Neuron (in vitro differentiated cells): Measurements from ENCODE around the gene HP.

Source experiments
- H2AFZ ChIP-seq: one replicate; pipeline ENCODE4 v1.6.1; 2013; ENCODE audit warnings: low read depth, mild to moderate bottlenecking, inconsistent platforms, low read length, moderate library complexity
- H3K27me3 ChIP-seq: one replicate; pipeline ENCODE4 v1.6.1; 2013; ENCODE audit warnings: low read length; ENCODE audit not compliant: insufficient read depth
- H3K36me3 ChIP-seq: one replicate; pipeline ENCODE4 v1.6.1; 2013; ENCODE audit warnings: low read length; ENCODE audit not compliant: insufficient read depth
- H3K4me1 ChIP-seq: one replicate; pipeline ENCODE4 v1.6.1; 2013; ENCODE audit warnings: low read length; ENCODE audit not compliant: insufficient read depth
- H3K4me3 ChIP-seq: 2 replicates; pipeline ENCODE4 v1.5.1; 2013; ENCODE audit warnings: mild to moderate bottlenecking, low read length, moderate library complexity
- H3K9me3 ChIP-seq: one replicate; pipeline ENCODE4 v1.6.1; 2013; ENCODE audit warnings: low read length

The HP gene

DNA sequence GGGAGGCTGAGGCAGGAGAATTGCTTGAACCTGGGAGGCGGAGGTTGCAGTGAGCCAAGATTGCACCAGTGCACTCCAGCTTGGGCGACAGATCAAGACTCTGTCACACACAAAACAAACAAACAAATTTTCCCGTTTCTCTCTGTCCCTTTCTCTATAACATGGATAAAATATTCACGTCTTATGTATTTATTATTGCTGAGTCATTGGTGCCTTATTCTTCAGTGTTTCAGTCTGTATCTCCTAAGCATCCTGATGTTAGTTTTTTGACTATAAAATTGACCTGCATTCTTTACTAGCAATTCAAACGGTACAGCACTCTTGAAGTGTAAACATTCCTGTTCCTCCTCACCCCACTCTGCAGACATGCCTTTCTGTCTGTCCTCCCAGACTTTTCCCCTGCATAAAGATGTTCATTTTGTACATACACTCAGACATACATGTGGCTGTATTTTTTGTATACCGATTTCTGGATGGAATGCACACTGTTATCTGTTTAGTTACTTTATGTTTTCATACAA lies 29.4 kb upstream of the HP start:
- no peak overlapping the region for H2AFZ ChIP-seq

DNA sequence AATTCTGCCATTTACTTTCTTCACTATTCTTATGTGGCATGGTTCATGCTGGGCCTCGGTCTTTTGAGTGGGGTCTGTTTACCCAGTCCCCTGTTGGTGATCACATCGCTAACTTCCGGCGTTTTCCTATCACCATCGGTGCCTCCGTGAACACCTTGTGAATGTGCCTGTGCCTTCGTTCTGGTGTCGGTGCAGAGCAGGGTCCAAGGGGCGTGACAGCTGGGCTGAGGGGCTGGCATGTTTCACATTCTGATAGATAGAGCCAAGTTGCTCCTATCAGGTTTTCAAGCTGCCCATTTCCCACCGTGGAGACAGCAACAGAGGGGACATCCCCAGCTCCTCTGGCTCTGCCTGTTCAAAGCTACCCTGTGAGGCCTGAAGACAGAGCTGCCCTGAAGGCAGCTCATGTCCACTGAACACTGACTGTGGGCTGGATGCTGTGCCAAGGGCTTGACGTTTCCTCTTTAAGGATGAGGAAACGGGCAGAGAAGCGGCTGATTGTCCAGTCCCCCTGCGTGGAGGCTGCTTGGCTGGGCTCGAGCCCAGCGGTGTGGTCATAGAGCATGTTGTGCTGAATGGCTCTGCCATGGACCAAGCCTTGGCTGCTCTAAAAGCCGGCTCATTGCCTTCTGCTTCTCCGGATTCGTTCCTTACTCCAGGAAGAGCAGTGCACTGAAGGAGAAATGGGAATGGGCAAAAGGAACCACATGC lies 28.7 kb upstream of the HP start:
- no peak overlapping the region for H2AFZ ChIP-seq

More for the DNA sequence above, 29.4 kb upstream of the HP start:
- Histone ChIP-seq H3K27me3 (no peaks in the 10 kb centered on the region), H3K4me1 (no peaks in the 10 kb centered on the region), H3K9me3 (no peaks in the 10 kb centered on the region), H3K4me3 (no peak overlapping the region), H3K36me3 (peaks cover 25% of the 10 kb centered on the region)

DNA sequence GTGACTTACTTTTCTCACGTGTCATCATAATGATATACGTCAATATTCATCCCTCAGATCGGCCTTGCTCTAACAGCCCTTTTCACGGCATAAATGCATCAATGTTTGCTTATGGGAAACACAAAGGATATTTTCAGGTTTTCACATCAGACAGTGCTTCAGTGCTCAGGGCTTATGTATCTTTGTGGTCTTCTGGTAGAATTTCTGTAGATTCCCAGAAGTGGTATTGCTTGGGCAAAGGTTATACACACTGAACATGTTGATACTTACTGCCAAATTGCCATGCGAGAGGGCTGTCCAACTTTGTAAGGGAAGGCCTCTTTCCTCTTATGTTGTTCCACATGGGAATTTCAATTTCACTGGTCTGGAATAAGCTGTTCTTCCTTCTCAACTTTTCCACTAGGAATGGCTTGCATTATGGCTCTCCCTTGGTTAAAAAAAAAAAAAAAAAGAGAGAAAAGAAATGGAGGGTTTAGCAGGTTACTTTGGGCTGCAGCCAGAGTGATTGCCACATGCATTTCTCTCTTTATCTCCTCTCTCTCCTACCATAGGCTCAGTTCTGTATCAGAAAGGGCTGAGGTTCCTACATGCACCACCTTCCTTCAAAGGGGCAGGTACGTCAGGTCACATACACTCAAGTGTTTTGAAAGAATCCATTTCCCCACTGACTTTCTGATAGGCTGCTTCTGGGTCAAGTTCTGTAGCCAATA lies 26.5 kb upstream of the HP start:
- H3K27me3 ChIP-seq: no peaks in the 10 kb centered on the region
- no peaks in the 10 kb centered on the region for H3K4me1 ChIP-seq
- H3K4me3 ChIP-seq: no peak overlapping the region
- no peaks in the 10 kb centered on the region for H3K9me3 ChIP-seq
- no peak overlapping the region for H2AFZ ChIP-seq
- H3K36me3 ChIP-seq: peaks cover 22% of the 10 kb centered on the region

More for the DNA sequence above, 28.7 kb upstream of the HP start:
- Histone ChIP-seq H3K4me3 (no peak overlapping the region), H3K9me3 (no peaks in the 10 kb centered on the region), H3K36me3 (peaks cover 25% of the 10 kb centered on the region), H3K27me3 (no peaks in the 10 kb centered on the region), H3K4me1 (no peaks in the 10 kb centered on the region)

DNA sequence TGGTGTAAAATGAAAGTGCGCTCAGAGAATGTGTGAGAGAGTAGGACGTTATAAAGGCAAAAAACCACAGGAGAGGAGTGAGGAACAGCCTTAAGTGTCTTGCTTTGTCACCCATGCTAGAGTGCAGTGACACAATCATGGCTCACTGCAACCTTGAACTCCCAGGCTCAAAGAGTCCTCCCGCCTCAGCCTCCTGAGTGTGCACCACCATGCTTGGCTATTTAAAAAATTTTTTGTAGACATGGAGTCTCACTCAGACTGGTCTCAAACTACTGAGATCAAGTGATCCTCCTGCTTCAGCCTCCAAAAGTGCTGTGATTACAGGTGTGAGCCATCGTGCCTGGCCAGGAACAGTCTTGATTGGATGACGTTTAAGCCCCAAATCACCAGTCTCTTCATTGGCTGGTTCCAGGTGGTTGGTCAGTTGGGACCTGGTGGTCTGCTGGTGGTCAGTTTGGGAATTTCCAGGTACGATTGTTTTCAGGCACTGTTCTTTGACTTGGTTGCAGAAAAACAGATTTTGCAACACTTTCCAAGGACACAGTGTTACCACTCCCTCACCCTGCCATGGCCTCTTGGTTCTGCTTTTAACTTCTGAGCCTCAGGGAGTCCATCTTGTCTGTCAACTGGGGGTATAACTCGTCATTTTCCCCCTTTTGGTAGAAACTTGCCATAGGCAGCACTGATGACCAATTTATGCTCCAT lies 24.6 kb upstream of the HP start:
- Histone ChIP-seq H2AFZ (no peak overlapping the region), H3K4me3 (no peak overlapping the region), H3K9me3 (no peaks in the 10 kb centered on the region), H3K36me3 (peaks cover 8% of the 10 kb centered on the region), H3K4me1 (no peaks in the 10 kb centered on the region), H3K27me3 (no peaks in the 10 kb centered on the region)

DNA sequence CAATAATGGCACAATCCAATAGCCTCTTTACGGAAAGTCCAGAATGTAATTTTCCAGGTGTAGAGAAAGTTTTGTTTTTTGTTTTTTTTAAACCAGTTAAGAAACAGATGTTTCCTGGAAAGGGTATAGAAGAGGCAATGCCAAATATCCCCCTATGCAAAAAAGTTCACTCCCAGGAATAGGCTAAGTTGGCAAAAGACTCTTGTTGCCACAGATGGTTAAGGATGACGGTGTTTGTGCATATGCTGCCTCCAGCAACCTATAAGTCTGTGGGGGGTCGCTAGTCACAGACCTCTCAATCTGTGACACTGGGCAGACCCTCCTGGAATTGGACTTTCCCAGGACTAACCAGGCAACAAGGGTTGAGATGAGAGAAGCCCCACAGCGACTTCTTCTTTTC lies 20.9 kb upstream of the HP start:
- Histone ChIP-seq H3K36me3 (no peaks in the 10 kb centered on the region), H3K4me3 (no peak overlapping the region), H3K27me3 (no peaks in the 10 kb centered on the region), H3K4me1 (no peaks in the 10 kb centered on the region), H2AFZ (no peak overlapping the region), H3K9me3 (no peaks in the 10 kb centered on the region)

DNA sequence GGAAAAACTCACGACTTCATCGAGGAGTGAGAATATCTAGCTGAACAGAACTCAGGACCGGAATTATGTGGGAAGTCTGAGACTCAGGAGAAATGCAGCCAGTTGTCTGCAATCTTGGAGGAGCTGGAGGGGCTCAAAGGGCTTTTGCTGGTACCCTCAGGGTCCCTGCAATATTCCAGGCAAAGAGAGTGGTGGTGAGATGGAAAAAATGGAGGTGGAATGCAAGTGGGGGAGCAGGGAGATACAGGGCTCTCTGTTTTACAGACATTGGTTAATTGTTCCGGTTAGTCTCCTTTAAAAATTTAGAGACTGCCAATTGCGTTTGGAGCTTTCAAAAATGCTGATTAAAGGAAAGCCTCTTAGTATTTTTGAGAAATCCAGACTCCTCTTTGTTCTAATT lies 18.2 kb upstream of the HP start:
- Histone ChIP-seq H3K36me3 (no peaks in the 10 kb centered on the region), H3K27me3 (no peaks in the 10 kb centered on the region), H3K9me3 (no peaks in the 10 kb centered on the region), H3K4me1 (no peaks in the 10 kb centered on the region), H2AFZ (no peak overlapping the region), H3K4me3 (no peak overlapping the region)

DNA sequence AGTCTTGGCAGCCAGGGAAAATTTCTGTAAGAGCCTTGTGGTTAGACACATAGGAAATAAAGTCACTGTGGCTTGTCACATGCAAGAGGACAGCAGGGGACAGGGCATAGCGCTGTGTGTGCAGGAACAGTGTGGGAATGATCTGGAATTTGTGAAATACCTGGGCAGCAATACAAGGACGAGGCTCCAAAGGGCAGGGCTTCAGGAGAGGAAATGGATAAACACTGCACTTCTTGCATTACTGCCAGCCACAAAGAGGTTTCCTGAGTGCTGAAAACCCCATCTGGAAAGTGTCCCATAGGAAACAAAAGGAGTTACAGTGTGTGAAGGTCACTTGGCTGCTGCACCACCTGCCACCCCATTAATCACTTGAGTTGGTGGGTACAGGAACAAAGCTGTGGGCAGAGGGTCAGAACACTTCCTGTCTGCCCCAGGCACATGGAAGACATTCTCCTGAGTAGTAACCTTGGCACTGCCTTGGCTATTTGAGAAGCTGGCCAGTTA lies 12.1 kb upstream of the HP start:
- Histone ChIP-seq H3K36me3 (no peaks in the 10 kb centered on the region), H3K27me3 (no peaks in the 10 kb centered on the region), H2AFZ (no peak overlapping the region), H3K4me1 (no peaks in the 10 kb centered on the region), H3K4me3 (no peak overlapping the region), H3K9me3 (no peaks in the 10 kb centered on the region)

DNA sequence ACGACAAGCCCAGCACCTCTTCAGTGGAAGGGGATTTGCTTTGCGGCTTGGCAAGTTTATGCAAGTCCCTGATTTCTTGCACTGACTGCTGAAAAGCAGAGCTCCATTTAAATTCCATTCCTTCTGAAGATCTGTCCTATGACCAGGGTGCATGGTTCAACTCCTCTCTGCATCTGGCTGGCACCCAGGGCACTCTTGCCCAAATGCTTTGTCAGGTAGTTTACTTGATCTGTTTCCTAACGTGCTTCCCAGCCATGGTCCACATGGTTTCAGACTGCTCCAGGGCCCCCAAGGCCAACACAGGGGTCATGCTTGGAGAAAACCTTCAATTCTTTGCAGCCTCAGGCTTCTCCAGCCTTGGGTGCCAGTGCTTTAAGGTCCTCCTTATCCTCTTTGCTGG lies 11.2 kb upstream of the HP start:
- H3K36me3 ChIP-seq: no peaks in the 10 kb centered on the region
- no peaks in the 10 kb centered on the region for H3K9me3 ChIP-seq
- H3K4me3 ChIP-seq: no peak overlapping the region
- no peaks in the 10 kb centered on the region for H3K27me3 ChIP-seq
- H2AFZ ChIP-seq: no peak overlapping the region
- H3K4me1 ChIP-seq: no peaks in the 10 kb centered on the region

DNA sequence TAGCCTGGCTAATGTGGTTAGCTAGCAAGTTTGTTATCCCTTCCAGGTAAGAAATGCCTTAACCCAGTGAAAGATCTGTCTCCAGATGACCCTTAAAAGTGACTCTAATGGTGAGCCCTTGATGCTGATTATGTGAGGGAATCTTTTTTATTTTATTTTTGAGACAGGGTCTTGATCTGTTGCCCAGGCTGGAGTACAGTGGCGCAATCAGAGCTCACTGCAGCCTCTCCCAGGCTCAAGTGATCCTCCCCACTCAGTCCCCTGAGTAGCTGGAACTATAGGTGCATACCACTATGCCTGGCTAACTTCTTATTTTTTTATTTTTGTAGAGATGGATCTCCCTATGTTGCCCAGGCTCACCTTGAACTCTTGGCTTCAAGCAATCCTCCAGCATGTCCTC lies 10.8 kb upstream of the HP start:
- no peaks in the 10 kb centered on the region for H3K4me1 ChIP-seq
- H3K9me3 ChIP-seq: no peaks in the 10 kb centered on the region
- no peak overlapping the region for H2AFZ ChIP-seq
- H3K36me3 ChIP-seq: no peaks in the 10 kb centered on the region
- H3K4me3 ChIP-seq: no peak overlapping the region
- H3K27me3 ChIP-seq: no peaks in the 10 kb centered on the region

DNA sequence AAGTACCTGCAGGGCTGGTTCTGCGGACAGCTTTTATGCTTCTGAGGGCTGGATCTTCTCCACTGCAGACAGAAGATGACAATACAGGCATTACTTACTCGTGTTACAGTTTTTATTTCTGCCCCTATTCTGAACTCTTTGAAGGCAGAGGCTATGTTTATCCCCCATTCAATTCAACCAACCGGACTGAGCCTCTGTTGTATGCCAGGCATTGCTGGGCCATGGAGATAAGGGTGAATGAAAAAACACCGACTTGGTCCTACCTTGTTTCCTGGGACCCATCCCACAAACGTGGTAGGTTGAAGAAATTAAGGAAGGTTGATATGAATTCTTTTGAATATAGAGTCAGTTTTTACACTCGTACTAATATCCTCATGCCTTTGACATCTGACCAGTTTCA lies 10.0 kb upstream of the HP start:
- no peak overlapping the region for H2AFZ ChIP-seq
- no peaks in the 10 kb centered on the region for H3K36me3 ChIP-seq

DNA sequence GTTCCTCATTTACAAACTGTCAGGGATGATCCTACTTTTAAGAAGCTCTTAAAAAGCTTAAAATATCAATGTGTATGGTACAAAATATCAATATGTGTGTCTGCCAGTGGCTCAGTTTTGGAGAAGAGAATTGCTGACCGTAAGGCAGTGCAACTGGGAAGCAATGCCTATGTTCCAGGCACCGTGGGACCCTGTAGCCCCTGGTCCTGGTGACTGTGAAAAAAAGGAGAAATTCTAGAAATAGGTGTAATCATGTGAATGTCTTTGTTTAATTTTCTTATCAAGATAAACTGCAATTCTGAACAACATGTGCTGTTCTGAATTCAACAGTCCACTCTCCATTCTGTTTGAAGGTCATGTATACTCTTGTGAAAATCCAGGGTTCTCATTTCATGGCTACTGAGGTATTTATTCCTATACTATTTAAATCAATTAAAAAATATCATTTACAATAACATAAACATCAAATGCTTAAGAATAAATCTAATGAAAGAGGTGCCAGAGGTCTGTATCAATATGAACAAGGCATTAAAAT lies 9.4 kb upstream of the HP start:
- Histone ChIP-seq H3K4me1 (no peaks in the 10 kb centered on the region), H3K9me3 (peaks cover 3% of the 10 kb centered on the region), H3K36me3 (no peaks in the 10 kb centered on the region), H2AFZ (no peak overlapping the region), H3K4me3 (no peak overlapping the region), H3K27me3 (no peaks in the 10 kb centered on the region)

More for the DNA sequence above, 10.0 kb upstream of the HP start:
- H3K4me1 ChIP-seq: no peaks in the 10 kb centered on the region
- H3K9me3 ChIP-seq: peaks cover 3% of the 10 kb centered on the region
- no peak overlapping the region for H3K4me3 ChIP-seq
- no peaks in the 10 kb centered on the region for H3K27me3 ChIP-seq

DNA sequence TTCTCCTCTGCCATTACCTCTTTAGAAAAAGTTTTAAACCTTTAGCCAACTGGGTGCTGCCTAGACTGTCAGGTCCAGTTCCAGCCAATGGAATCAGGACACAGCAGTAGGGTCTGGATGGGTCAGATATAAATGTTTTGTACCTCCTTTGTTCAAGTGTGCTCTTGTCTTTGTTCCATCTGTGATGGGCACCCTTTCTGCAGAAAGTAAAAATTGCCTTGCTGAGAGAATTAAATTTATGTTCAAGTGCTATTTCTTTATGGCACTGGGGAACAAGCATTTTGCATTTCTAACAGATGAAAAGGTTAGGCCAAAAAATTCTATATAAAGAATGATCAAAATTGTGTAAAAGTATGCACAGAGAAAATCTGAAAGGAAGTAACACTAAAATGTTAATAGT lies 5.2 kb upstream of the HP start:
- Histone ChIP-seq H3K4me1 (no peaks in the 10 kb centered on the region), H3K27me3 (no peaks in the 10 kb centered on the region), H3K4me3 (no peak overlapping the region), H2AFZ (no peak overlapping the region), H3K36me3 (no peaks in the 10 kb centered on the region), H3K9me3 (peaks cover 3% of the 10 kb centered on the region)
